GM21825 (cell line): Measurements from ENCODE around the gene MUS81.
"Not testable (repeated sequence)": the region's sequence is repeated elsewhere in the genome, so short reads cannot be mapped to it uniquely, and the experiment has no call there.

Source experiments
- ATAC-seq: cut with Tn5 transposase; IDR thresholded peaks from one replicate; pipeline ENCODE4 v1.9.1; 2021; ENCODE audit warnings: mild to moderate bottlenecking, moderate library complexity; ENCODE audit not compliant: unreplicated experiment

The MUS81 gene

DNA sequence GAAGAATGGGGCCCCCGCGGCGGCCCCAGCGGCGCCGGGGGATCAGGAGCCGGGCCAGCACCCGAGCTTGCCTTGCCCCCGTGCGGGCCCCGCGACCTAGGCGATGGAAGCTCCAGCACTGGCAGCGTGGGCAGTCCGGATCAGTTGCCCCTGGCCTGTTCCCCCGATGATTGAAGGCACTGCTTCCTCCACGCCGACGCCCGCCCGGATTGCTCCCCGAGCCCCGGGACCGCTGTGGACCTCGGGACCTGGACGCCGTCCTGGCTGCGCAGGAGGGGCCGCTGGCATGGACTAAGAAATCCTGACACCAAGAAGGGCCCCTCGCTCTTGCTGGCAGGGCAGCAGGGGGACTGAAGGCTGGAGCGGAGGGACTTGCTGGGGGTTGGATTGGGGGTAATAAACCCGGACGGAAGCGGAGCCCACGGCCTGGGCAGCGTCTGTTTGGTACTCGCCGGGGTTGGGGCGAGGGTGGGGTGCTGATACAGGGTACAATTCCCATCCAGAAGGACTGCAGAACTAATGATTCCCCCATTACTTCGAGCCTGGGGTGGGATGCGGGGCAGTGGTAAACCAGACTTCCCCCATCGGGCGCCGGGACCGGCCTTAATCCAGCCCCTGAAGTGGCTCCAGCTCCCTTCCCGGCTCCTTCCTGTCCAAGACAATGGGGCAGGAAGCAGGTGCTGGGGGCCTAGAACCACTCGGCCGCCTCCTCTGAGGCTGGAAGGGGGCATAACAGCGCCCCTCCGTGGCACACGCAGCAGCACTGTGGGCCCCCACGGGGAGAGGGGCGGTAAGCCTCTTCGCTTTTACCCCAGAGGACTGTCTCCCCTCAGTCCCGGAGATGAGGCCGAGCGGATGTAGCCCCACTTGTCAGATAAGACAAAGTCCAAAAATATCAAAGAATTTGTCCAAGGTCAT is 31.2 kb downstream of the MUS81 start:
- ATAC-seq = no peak

DNA sequence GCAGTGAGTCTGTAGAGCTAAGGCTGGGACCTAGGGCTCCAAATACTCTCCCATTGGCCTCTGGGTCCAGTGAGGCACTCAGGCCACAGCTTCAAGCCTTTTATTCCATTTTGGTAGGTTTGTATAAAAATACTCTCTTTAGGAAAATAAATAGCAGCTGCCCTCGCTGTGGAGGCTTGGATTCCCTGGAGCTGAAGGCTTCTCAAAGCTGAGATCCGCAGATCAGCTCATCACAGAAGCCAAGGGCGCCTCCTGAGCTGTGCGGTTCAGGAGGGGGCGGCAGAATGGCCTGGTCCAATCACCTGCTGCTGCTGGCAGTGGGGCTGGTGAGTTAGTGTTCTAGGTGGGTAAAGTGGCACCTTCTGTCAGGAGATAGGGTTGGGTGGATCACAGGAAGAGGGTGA is 31.9 kb downstream of the MUS81 start:
- not testable (repeated sequence) for ATAC-seq

DNA sequence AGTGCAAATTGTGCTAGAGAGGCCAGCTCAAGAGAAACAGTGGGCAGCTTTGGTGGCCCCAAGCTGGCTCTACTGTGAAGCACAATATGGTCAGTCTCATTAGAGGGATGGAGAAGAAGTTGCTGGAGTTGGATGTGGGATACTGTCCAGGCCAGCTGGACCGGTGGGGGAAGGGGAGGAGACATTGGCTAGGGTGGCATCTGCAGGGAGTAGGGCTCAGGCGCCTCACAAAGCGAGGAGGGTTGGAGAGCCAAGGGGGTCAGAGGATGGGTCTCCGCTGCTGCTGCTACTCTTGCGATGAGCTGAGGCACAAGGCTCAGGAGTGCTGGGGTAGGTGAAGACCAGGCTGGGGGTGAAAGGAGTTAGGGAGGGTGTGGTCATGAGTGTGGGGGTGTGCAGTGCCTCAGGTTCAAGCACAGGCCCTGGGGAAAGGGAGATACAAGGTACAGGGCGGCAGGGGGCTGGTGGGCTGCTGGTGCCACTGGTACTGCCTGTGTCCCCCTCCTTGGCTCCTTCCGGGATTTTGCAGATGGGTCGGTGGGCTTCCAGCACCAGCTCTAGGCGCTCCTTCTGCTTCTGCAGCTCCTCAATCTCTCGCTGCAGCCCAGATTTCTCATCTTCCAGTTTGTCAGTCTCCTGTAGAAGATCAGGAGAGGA is 32.6 kb downstream of the MUS81 start:
- no peak for ATAC-seq

DNA sequence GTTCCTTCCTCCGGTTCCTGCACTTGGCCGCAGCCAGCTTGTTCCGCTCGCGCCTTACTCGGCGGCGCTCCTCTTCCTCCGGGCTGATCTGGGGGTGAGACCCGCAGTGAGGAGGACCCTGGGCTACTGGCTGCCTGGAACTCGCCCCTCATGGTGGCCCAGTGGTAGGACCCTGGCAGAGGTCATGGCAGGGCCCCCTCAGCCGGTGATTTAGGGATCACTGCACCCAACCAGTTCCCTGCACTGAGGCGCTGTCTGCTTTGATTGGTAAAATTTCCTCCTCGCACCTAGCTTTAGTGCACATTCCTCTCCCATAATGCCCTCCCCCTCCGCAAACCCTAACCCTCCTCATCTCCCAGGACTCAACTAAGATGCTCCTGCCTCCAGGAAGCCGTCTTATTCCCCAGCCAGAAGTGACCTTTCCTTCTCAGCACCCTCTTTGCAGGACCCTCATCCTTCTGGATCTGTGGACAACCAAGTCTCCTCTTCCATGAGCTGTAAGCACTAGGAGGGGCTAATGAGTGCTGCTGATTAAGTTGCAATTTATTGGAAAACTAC is 33.9 kb downstream of the MUS81 start:
- ATAC-seq = no peak

DNA sequence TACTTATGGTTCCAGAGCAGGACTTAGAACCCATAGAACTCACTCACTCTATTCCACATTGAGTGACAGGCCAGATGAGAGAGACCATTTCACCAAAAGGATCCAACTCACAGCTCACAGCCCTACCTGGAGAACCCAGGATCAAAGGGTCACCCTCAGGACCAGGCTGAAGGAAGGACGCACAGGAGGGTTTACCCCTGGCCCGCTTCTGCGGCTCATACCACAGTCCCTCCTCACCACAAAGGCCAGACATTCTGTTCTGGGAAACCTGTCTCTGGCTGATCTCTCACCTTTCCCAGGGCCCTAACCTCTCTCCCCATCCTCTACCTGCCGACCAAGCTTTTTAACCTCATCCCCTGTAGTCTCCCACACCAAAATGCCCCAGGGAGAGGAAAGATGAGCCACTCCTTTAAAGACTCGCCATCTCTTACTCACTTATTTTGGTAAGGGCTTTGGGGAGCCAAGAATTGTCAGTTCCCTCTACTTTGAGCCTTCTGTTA is 35.3 kb downstream of the MUS81 start:
- ATAC-seq = no peak

DNA sequence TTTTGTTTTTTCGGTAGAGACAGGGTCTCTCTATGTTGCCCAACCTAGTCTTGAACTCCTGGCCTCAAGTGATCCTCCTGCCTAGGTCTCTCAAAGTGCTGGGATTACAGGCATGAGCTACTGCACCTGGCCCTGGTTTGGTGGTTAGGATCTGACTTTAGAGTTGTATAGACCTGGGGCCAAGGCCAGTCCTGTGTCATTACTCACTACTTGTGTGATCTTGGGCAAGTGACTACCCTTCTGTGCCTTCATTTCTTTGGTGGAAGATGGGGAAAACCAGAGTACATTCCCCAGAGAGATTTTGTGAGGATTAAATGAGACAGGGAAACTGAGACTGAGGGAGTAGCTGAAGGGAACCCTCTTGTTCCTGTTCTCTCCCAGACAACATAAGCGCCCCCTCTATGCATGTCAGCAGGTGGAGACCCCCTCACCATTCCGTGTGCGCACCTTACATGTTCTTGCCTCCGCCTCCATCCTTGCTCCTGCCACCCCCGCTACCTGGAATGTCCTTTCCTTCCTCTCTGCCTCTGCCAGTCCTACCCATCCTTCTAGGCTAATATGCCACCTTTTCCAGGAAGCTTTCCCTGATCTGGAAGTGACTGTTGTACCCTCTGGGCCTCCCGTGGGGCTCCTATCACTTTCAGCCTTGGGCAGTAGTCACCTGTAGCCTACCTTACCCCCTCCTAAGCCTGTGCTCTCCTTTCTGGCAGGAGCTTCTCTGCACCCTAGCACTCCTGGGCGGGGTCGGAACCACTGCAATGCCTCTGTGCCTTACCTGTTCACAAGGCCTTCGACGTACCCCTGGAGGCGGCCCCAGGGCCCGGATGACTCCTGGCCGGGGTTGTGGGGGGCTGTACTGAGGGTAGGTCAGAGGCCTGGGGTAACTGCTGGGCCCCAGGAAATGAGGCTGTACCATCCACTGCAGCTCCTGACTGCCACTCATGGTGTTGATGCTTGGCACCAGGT is 36.1 kb downstream of the MUS81 start:
- no peak for ATAC-seq

DNA sequence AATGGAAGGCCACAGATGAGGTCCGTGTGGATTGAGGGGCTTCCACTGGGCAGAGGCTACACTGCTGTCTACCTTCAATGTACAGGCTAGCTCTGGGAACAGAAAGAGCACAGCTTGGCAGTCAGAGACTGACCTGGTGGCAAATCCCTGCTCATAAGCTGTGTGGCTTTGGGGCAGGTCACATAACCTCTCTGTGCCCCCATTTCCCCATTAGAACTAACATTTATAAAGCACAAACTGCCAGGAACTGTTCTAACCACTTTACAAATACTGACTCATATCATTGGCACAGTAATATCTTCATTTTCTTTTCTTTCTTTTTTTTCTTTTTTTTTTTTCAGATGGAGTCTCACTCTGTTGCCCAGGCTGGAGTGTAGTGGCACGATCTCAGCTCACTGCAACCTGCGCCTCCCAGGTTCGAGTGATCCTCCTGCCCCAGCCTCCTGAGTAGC is 36.8 kb downstream of the MUS81 start:
- no peak for ATAC-seq

DNA sequence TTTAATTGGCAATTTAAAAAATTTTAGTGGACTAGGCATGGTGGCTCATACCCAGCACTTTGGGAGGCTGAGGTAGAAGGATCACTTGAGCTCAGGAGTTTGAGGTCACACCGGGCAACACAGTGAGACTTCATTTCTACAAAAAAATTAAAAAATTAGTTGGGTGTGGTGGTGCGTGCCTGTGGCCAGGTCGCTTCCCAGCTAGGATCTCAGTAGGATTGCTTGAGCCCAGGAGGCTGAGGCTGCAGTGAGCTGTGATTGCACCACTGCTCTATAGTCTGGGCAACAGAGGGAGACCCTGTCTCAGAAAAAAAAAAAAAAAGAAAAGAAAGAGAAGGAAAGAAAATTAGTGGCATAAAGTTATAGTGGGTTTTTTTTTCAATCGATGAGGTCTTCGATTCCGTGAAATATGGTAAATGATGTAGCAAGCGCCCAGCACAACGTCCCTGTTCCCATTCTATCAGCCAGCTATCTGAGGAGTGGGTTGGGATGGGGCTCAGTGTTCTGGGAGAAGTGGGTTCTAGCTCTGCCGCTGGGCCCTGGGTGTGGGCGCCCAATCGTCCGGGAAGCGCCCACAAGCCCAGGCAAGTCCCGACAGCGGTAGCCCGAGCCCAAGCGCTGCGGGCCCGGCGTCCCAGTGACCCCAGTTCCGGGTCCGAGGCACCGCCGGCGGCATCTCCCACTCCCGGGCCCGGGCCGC is 38.6 kb downstream of the MUS81 start:
- ATAC-seq = no peak

DNA sequence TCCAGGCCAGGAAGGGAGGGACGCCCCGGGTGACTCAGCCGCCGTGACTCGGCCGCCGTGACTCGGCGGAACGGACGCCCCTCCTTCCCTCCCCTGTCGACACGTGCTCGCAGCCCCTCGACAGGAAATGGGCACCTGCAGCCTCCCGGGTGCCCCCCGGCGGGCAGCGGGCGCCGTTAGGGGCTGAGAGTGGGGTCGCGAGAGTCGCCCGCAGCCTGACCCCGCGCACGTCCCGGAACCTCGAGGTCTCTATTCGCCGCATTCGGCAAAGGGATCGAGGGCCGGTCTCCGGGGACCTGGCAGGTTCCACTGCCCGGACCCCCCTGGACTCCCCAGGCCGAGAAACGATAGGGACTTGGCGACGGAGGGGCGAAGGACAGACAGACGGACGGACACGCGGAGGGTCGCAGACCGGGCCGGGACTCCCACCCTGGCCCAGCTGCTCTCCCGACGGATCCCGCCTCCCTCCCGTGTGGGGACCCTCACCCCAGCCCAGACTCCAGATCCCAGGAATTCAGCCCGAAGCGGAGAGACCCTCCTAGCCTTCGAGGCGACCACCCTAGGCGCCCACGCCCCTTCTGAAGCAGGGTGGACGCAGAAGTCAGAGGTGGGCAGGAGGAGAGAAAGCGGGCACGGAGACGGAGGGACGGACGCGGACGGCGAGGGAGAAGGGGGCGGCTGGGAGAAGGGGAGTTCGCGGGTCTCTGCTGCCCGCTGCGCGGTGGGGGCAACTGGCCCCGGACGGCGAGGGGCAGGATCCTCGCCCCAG is 39.3 kb downstream of the MUS81 start:
- peak; percentile 4 for ATAC-seq

DNA sequence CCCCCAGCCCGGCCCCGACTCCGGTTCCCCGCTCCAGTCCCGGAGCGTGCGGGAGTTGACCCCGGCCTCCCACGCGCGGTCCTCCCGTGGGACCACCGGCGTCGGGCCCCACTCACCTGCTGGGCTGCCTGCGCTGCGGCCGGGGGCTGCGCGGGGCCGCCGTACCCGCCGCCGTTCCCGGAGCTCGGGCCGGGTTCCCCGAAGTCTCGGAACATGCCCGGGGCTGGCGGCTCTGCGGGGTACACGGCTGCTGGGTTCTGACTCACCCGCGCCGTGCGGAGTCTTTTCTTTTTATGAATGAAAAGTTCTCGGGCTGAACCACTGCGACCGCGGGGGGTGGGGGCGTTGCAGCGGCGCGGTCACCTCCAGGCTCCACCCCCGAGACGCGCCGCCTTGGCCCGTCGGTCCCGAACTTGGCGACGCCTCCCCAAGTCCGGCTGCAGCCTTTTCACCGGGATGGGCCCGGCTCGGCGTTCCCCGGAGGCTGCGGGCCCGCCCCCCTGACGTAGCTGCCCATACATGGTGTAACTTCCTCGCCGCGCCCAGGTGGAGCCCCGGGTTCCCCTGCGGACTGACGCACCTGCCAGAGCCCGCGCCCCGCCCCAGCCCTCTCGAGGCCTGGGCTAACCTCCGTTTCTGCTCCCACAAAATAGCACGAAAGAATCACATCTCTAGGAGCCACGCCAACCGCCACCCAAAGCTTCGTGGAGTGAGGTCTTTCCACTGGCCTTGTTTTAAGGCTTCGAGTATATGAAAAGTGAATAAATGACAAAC is 40.1 kb downstream of the MUS81 start, which contains the start of gene FOSL1:
TSS of gene FOSL1 (minus strand) at position 264 of the 774 bp plus-strand sequence. CDS start at position 215, 49 bp downstream.
- ATAC-seq = peak; percentile 69

DNA sequence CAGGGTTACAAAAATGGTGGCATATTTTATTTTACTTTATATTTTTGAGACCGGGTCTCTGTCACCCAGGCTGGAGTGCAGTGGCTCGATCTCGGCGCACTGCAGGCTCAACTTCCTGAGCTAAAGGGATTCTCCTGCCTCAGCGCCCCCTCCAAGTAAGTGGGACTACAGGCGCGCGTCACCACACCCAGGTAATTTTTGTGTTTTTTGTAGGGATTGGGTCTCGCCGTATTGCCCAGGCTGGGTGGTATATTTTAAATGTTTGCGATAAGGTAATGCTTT is 40.6 kb downstream of the MUS81 start:
- ATAC-seq = no peak

DNA sequence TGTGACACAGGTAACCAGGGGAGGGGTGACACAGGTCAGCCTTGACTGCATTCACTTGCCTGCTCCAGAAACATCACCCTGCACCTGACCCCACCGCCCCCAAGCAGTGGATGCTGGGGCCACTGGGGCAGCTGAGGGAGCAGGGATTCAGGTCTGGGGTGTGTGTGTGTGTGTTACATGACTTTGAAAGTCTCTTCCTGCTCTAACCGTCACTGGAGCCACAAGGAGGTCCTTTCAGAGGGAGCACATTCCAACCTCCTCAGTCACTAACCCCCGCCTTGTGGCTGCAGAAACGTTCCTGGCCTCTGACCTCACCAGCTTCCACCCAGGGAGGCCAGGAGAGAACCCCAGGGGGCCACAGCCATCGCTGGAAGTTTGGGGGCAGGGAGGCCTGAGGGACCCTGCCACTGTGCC is 42.8 kb downstream of the MUS81 start:
- ATAC-seq = no peak

DNA sequence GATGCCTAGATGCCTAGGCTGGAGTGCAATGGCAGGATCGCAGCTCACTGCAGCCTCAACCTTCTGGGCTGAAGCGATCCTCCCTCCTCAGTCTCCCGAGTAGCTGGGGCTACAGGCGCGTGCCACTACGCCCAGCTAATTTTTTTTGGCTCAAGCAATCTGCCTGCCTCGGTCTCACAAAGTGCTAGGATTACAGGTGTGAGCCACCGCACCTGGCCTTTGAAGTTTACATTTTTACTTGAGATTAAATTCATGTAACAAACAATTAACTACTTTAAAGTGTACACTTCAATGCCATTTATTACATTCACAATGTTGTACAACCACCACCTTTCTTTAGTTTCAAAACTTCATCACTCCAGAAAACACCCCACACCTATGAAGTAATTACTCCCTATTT is 43.5 kb downstream of the MUS81 start:
- no peak for ATAC-seq

DNA sequence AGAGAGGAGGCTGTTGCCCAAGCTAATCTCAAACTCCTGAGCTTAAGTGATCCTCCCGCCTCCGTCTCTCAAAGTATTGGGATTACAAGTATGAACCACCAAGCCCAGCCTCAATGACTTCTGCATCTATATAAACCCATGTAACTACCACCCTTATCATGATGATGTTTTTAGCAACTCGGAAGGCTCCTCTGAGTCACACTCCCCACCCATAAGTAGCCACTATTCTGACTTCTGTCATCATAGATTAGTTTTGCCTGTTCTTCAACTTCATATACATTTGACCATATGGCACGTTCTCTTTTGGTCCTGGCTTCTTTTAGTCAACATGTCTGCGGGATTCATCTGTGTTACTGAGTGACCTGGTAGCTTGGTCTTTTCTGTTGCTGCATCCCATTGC is 46.4 kb downstream of the MUS81 start:
- ATAC-seq = no peak

DNA sequence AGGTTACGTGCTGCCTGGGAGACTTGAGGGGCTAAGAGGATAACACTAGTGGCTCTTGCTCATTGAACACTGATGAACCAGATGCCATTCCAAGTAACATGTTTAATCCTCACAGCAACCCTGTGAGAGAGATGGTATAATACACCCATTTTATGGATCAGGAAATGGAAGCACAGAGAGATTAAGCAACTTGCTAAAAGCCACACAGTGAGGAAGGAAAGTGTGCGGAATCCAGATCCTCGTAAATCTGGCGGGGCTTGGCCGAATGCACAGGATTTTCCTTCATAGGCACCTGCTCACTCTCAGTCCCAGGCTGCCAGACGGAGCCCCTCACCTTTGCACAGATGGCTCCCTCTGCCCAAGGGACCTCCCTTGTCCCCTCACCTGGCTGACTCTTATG is 47.6 kb downstream of the MUS81 start:
- ATAC-seq = no peak

DNA sequence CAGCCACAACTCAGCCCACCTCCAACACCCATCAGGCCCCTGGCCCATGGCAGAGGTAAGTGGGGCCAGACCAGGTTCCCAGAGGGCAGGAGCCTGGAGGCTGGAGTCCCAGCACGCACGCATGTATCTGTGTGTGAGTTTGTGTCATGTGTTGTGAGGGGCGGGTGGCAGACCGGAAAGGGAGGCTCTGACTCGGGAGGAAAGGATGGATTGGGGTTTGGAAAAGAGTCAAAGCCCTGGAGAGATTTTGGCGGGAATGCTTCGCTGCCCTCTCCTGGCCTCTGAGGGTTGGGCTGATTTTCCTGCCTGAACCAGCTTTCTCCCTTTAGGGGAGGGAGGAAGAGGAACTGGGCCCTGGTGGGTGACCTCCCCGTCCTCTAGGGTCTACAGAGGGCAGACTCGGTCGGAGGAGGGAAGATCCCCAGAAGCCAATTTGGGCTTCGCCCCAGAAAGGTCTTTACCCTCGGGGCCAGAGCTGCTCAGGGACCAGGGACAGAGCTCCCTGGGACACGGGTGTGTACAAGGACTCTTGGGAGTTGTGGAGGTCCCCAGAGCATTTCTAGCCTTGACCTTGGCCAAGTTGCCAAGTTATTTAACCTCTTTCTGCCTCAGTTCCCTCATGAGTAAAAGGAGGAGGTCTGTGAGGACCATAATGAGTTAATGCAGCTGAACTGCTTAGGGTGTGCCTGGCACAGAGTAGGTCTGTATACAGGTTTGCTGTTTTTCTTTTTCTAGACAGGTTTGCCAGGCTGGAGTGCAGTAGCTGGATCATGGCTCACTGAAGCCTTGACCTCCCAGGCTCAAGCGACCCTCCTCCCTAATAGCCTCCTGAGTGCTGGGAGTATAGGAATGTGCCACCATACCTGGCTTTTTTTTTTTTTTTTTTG is 51.7 kb downstream of the MUS81 start:
- no peak for ATAC-seq

DNA sequence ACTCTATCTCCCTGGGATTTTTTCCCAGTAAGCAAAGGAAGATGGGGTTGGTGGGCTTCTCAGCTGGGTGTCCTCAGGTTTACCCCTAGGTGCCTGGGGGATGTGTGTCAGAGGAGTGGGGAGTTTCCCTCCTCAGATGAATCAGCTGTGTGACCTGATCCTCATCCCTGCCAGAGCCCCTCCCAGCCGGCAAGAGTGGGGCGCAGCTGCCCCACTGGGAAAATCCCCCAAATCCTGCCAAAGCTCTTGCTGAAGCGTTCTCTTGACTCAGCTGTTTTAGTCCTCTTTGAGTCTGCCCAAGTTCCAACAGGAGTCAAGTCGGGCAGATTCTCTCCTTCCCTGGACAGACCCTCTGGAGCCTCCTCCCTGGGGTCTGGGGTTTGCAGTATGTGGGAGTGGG is 52.6 kb downstream of the MUS81 start:
- no peak for ATAC-seq
